Activated effector memory CD4-positive, alpha-beta T cell treated with Interleukin-2 at 50 U/mL for 16 hours (primary cell): ENCODE results near the gene FAT2.
"Not testable (repeated sequence)": the region's sequence is repeated elsewhere in the genome, so short reads cannot be mapped to it uniquely, and the experiment has no call there.

Experiments
- DNase-seq: peaks from one replicate; pipeline ENCODE4 v3.0.0-alpha.2; 2020

Gene FAT2

DNA sequence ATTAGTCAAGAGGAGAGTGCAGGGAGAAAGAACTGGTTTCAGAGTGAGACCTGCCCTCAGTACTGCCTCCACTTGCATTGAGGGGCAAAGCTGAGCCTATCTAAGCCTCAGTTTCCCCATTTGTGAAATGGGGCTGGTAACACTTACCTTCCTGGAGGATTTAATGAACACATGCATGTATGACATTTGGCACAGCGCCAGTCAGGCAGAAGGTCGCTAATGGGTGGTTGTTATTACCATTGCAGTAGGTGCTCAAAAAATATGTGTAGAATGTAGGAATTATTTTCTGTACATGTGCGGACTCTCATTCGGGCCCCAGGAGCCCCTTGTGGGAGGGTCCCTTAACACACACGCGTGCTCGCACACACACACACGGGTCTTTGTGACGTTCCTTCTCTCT, 10.9 kb downstream of the FAT2 start:
- DNase-seq, result no peak

DNA sequence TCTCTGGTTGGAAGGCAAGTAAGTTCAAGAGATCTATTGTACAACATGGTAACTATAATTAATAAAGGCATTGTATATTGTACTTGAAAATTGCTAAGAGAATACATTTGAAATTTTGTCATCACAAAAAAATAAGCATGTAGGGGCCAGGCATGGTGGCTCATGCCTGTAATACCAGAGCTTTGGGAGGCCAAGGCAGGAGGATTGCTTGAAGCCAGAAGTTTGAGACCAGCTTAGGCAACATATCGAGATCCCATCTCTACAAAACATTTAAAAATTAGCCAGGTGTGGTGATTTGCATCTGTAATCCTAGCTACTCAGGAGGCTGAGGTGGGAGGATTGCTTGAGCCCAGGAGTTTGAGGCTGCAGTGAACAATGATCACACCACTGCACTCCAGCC, 12.0 kb downstream of the FAT2 start:
- DNase-seq, result not testable (repeated sequence)

DNA sequence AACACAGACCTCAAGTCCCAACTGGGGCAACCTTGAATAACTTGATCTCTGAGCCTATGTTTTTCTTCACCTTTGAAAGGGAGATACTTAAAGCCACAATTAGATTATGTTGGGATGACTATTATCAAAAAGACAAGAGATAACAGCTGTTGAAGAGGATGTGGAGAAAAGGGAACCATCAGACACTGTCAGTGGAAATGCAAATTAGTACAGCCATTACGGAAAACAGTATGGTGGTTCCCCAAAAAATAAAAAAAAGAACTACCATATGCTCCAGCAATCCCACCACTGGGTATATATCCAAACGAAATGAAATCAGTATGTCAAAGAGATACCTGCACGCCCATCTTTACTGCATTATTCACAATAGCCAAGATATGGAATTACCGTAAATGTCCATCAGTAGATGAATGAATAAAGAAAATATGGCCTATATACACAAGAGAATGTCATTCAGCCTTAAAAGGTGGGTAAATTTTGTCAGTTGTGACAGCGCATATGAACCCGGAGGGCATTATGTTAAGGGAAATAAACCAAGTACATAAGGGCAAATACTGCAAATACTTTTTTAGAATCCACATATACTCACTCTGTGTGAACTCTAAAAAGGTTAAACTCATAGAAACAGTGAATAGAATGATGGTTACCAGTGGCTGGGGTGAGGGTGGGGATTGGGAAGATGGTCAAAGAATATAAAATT, 12.7 kb downstream of the FAT2 start:
- DNase-seq, result no peak

DNA sequence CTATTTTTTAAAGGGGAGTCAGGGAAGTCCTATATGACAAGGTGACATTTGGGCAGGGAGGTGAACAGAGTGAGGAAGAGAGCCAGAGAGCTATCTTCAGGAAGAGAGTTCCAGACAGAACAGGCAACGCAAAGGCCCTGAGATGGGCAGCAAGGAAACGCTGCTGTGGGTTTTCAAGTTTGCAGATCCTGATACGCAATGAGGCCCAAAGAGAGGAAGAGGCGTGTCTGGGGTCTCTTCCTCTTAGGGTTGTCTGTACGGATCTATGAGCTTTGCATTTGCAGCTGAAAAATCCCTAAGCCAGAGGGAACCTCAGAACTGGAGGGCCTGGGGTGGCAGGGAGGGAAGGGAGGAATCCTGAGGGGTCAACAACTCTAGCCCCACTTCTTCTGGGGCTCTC, 13.6 kb downstream of the FAT2 start:
- DNase-seq, result no peak

DNA sequence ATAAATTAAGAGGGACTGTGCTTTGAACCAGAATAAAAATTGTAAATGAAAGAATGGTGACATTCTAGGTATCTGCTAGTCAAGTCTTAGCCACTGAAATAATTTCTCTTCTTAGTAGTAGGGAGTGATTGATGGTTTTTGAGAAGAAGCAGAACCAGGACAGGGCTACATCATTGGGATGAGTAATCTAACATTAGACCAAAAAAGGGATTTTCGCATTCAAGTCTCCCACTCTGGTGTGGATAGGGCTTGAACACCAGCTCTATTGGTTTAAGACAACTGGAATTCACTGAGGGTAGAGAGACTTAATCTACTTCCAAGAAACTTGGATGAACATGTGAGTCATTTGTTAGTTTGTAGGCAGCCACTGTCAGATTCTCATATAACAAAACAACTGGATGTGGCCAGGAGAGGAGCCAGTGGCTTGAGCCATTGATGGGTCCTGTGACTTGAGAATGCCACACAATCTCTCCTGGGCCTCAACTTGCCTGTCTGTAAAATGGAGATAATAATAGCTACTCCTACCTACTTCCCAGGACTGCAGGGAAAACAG, 16.6 kb downstream of the FAT2 start:
- no peak for DNase-seq

DNA sequence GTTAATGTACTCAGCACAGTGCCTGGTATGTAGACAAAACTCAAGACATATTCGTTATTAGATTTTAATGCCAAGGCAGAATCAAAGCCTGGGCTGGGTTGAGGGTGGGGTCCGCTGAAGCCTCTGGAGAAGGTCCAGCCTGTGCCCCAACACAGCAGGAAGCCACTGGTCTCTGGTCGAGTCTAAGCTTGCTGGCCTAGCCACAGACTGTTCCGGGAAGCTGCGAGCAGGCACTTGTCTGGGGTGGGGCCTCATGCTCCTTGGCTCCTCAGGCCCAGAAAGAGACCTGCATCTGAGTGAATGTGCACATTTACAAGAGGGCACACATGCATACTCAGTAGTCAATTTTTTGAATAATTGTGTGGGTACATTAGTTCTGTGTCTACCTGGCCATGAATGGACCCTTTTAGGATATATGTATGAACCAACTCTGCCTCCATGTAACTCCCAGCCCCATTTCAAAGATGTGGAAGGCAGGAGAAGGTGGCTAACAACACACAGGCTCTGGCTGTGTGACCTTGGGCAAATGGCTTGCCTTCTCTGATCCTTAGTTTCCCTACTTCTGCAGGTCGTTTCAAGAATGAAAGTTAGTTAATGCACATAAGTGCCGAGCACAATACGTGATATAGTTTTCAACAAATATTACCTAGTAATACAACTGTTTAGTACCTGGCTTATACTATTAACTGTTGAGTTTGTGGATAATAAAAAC, 18.3 kb downstream of the FAT2 start:
- DNase-seq, result no peak

DNA sequence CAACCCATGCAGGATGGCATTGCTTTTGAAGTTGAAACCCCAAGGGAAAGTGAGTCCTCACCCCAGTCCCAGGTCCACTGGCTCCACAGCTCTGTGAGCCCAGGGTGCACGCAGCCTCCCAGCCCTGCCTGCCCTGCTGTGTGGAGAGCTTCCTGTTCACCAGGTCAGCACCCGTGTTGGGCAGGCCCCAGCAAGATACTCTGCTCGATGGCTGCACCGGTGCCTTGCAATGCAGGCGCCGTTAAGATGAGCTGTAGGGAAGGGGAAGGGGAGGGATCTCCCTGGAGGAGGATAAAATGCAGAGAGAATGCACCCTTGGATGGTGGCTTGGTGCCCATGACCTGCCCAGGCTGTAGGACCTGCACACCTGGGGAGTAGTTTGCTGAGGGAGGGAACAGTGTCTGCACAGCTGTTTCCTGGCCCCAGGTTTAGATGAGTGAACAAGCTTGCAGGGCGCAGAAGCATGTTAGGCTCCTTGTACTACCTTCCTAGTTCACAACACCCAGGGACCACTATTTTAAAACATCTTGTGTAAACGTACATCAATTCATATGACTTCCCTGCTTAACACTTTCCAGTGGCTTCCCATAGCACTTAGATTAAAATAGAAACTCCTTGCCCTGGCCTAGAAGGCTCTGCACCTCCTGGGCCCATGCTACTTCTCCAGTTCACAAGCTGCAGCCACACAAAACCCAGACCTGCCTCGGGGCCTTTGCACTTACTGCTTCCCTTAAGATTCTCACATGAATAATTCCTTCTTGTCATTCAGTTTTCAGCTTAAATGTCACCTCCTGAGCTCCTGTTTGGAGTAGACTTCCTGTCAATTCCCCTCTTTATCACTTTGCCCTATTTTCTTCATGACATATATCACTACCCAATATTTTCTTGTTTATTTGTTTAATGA, 19.6 kb downstream of the FAT2 start:
- DNase-seq, result no peak

DNA sequence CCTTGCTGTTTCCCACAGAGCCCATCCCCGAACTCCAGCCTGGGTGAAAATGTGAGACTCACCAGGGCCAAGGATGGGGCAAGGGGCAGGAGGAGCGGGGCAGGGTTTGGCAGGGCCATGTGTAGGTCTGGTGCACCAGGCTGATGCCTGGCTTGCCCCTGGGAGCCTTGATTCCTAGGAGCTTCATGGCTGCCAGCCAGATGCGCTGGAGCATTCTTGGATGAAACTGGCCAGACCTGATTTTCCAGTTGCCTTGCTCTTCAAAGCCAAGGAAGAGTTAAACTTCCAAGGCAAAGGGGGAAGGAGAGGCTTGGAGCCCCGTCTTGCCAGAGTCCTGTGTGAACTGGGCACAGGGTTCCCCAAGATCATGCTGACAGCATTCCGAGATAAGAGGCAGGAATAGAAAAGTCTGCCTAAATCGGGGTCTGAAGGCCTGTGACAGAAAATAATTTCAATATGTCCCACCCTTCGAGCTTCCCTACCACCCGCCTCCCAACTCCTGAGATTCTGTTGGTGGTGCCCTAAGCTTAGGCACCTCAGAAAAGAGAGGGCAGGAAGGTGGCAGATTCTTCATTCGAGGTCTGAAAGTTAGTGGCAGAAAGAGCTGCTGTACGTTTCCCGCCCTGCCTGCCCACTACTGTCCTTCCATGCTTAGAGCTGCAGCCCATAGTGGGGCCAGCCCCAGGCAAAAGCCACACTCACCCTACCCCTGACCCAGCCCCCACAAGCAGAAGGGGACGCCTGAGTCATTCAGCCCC, 20.4 kb downstream of the FAT2 start:
- no peak for DNase-seq

DNA sequence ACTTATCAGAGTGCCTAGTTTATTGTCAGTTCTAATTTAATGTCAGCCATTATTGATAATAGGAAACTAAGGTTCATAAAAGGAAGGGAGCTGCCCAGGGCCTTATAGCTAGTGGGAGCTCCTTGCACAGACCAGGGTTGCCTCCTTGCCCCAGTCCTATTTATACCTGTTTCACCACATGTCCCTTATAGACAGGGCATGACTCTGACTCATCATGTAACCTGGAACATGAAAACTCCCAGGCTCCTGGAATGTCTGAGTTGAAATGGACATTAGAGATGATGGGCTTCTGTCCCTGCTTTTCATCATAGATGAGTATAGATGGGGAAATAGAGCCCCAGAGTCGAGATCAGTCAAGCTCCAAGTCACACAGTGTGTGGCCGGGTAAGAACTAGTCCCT, 21.1 kb downstream of the FAT2 start:
- DNase-seq, result no peak

DNA sequence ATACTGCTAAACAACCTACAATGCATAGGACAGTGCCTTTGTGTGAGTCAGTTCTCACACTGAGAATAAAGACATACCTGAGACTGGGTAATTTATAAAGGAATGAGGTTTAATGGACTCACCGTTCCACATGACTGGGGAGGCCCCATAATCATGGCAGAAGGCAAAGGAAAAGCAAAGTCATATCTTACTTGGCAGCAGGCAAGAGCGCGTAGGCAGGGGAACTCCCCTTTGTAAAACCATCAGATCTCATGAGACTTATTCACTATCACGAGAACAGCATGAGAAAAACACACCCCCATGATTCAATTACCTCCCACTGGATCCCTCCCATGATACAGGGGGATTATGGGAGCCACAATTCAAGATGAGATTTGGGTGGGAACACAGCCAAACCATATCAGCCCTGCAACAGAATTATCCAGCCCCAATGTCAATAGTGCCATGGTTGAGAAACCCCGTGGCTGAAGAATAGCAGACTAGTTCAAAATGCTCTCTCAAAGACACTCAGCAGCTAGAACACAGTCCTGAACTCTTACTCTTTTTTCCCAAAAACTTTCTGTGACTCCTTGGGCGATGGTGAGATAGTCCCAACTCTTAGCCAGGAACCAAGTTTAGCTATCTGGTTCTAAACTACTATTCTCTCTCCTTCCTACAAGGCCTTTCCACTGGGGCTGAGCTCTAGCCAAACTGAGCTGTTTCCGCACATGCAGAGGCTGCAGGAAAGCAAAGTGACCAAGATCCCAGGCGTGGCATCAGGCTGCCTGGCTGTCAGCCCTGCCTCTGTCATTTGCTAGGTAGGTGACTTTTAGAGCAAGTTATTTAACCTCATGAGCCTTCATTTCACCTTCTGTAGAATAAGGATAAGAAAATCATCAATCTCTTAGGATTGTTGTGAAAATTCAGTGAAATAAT, 21.7 kb downstream of the FAT2 start:
- DNase-seq, result no peak

DNA sequence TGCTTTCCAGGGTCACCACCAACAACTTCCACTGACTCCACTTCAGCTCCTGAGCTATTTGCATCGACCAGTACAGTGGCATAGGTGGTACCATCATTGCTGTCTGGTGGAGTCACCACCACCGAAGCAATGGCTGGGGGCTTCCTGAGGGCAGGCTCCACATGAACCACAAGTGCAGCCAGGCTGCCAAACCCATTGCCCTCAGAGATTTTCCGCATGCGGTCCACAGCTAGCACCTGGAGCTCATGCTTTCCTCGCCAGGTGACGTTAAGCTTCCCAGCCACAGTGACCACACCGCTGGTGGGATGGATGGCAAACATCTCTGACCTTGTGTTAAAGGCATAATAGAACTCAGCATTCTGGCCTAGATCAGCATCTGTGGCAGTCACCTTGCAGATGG, 23.1 kb downstream of the FAT2 start:
- DNase-seq, result no peak

DNA sequence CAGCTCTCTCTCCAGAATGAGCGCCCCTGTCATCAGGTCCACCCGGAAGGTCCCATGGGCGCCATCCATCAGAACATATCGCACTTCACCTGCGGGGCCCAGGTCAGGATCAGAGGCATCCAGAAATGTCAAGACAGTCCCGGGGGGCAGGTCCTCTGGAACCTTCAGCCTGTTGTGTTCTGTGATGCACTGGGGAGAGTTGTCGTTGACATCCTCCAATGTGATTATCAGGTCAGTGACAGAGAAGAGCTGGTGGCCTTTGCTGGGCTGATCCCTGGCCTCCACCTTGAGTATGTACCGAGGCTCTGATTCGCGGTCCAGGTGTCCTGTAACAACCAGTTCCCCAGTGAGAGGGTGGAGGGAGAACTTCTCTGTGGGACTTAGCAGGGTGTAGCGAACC, 25.2 kb downstream of the FAT2 start:
- no peak for DNase-seq

DNA sequence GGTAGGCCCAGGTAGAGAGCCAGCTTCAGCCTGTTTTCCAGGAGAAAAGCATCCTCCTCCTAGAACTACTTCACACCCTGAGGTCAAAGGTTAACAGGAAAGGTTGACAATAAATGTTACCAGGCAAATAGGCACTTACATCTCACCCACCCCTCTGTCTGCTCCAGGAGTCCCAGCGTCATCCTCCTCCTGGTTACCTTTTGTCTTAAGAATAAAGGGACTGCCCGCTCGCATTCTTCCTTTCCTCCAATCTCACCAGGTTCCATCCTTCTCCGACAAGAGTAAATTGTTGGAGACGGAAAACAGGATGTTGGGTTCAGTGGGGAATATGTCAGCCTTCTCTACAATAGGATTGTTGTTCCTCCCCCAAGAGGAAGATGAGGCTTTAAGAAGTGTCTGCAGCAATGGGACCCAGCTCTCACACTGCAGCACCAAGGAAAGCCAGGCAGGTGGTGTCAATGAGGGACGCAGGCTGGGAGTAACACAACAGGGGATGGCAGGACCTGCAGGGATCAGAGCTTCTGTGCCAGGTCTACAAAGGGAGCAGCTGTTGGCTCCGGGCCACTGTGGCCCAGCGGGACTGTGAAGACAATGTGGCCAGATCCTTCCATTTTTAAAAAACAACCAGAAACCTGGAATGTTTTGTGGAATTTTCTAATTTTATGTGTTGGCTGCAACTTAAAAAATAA, 29.0 kb downstream of the FAT2 start:
- no peak for DNase-seq

DNA sequence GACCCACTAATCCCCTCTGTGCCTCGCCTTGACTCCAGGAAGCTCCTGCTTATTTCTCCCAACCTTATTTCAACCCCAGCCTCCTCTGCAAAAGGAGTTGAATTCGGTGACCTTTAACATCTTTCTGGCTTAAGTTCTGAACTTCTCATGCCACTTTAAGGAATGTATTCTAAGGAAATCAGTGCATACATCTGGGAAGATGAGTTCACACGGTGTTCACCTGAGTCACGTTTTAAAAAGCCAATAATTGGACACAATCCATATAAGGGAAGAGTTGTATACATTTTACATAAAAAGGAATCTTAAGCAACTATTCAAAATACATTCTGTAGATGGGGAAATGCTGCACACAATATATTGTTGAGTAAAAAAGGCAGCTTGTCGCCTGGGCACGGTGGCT, 33.2 kb downstream of the FAT2 start:
- no peak for DNase-seq

DNA sequence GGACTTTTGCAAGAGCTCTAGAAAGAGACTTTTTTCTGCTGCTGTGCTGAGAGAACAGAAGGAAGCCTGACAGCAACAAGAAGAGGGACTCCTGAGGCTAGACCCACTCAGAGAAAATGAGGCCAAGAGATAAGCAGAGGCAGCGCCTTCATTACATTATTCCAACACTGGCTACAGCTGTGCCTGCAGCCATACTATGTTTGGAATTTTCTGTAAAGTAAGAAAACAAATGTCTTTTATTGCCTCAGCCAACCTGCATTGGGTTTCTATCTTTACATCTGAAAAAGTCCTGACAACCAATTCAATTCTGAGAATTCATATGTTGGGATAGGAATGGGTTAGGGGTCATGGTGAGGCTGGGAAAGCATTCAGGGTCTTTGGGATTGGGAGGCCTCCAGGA, 33.7 kb downstream of the FAT2 start:
- DNase-seq, result no peak

DNA sequence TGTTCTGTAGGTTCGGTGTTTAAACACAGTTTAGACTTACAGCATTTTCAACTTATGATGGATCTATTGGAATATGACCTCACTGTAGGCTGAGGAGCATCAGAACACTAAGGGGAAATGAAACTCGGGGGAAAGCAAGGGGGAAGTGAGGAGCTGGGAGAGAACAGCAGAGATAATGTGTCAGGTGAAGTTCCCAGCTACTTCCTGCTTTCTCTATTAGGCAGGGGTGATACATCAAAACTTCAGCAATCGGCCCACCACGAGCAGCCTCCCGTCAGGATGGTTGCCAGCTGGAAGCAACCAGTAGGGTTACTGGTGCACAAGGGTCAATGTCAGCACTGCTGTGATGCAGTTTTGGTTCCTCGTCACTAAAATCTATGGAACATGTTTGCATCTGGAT, 34.3 kb downstream of the FAT2 start:
- DNase-seq, result no peak

DNA sequence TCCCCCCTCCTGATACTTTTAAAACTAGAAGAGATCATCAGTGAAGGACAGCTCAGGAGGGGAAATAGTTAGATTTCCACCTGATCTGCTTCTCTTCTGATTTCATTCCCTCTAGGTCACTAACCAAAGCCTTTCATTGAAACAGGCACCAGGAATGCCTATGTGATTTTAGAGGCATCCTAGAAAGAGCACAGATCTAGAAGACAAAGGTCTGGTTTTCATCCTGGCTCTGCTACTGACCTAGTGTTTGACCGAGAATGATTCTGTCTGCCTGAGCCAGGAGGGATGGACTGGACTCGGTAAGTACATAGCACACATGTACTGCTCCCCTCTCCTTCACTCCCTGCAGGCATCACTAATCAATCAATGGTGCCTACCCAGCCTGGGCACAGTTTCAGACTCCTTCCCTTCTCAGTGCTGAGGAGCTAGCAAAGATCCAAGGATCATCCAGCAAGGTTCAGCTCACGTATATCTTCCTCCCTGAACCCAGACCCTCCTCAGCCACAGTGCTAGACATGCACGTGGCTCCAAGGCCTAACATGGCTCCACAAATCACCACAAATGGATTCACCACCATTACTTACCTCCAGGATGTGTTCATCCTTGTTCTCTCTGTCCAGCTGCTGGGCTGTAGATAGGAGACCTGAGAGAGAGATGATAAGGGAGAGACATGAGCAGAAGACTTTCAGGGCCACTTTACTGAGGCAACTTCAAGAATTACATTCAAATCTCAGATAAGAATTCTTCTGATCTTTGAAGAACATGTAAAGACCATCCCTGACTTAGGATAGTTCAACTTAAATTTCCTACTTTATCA, 35.2 kb downstream of the FAT2 start:
- no peak for DNase-seq

DNA sequence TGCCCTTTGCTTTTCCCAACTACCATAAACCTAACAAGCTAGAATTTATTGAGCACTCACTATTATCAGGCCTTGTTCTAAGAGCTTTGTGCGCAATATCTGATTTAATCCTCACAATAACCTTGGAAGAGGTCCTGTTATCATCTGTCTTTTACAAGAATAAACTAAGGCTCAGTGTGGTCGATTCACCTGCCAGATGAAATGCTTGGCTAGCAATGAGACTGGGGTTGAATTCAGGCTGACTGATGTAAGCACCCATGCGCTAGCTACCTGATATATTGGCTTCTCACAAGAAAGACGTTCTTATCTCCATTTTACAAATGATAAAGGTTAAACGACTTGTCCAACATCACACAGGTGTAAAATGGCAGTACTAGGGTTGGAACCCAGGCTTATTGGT, 37.4 kb downstream of the FAT2 start:
- DNase-seq, result no peak

DNA sequence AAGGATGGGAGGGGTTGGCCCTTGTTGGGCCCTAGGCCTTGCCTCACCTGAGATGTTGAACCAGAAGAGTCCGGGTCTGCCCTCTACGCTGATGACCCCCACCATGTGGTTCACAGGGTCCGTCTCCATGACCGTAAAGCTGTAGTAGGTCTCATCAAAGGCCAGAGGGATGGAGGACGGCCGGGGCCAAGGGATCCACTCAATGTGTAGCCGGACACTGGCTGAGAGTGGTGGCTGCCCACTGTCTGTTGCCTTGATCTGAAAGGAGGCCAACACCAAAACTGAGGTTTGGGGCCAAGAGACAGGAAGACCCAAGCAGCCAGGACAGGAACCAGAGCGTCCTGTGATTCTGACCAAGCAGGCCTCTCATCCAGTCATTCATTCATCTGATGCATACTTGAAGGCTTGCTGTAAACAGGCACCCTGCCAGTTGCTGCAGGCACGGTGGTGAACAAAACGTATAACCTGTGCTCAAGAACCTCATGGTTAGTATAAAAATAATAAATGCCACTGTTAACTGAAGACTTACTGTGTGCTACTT, 37.9 kb downstream of the FAT2 start:
- no peak for DNase-seq

DNA sequence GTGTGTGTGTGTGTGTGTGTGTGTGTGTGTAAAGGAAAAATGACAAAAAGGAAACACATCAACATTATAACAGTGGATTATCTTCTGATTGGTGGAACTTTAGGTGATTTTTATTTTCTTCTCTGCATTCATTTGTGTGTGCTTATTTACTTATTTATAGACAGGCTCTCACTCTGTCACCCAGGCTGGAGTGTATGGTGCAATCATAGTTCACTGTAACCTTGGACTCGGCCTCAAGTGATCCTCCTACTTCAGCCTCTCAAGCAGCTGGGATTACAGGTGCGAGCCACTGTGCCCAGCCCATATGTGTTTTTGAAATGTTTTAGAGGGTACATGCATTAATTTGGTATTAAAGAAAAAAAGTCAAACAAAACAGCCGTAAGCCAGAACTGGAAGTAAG, 39.1 kb downstream of the FAT2 start:
- no peak for DNase-seq
